Adrenal gland (tissue), 12 donors: ENCODE results near the gene FRG2B. TPM values are rescaled to one million over a fixed set of nuclear protein-coding genes. Genes with fewer than 3 reads are reported as not detected.
A peak's percentile ranks its signal among the peaks of the same experiment; 100 is the strongest.
"Not testable (repeated sequence)": the region's sequence is repeated elsewhere in the genome, so short reads cannot be mapped to it uniquely, and the experiment has no call there.

Source experiments
- DNase-seq, 7 donors: peaks; one replicate each; pipeline ENCODE4 v3.0.0-alpha.2; 2019 to 2020
- H3K27ac ChIP-seq, 5 donors: fragments of 200-600 bp; sonication (generic) in 4 of 5; 1 replicate in 3 of 5; 2 replicates in 2 of 5; pipeline versions ENCODE4 v1.5.1 to v1.8.0; 2016 to 2020; ENCODE audit warnings: mild to moderate bottlenecking in 1 of 5
- H3K27me3 ChIP-seq: fragments of 200-600 bp; 2 replicates; pipeline ENCODE4 v1.8.0; 2021
- H3K36me3 ChIP-seq, 2 donors: fragments of 200-600 bp; replicated peaks in 1 of 2; 1 replicate in 1 of 2; 2 replicates in 1 of 2; pipeline versions ENCODE4 v1.5.1 to v1.8.0; 2018 to 2022
- H3K4me1 ChIP-seq, 2 donors: fragments of 200-600 bp; replicated peaks in 1 of 2; 1 replicate in 1 of 2; 2 replicates in 1 of 2; pipeline versions ENCODE4 v1.5.1 to v1.8.0; 2018 to 2021
- H3K4me3 ChIP-seq, 4 donors: fragments of 200-600 bp; sonication (generic) in 3 of 4; one replicate each; pipeline ENCODE4 v1.5.1; 2016 to 2018
- H3K9me3 ChIP-seq, 3 donors: fragments of 200-600 bp; sonication (generic) in 1 of 3; replicated peaks in 1 of 3; 1 replicate in 2 of 3; 2 replicates in 1 of 3; pipeline versions ENCODE4 v1.5.1 to v1.8.0; 2016 to 2021
- CTCF ChIP-seq, 6 experiments: fragments of 450-650 bp in 4 of 6; fragments of 200-600 bp in 2 of 6; sonication (generic) in 1 of 6; IDR thresholded peaks; 1 replicate in 5 of 6; 2 replicates in 1 of 6; pipeline versions ENCODE4 v1.5.1 to v1.8.0; 2016 to 2021; ENCODE audit warnings: antibody characterized with exemption in 6 of 6, mild to moderate bottlenecking in 2 of 6, moderate library complexity in 1 of 6
- POLR2A ChIP-seq, 2 donors: fragments of 450-650 bp; IDR thresholded peaks; one replicate each; pipeline ENCODE4 v1.6.1; 2017; ENCODE audit warnings: antibody characterized with exemption in 2 of 2, mild to moderate bottlenecking in 2 of 2, moderate library complexity in 1 of 2
- WGBS, 4 donors: extraction: QIAGEN DNeasy Blood & Tissue Kit in 2 of 4; methylation state at CpG; one replicate each; pipeline versions ENCODE4 v1.1.5 to v1.1.7; 2013 to 2017; 5-methylcytosine and 5-hydroxymethylcytosine counted together
- intact Hi-C, 2 donors: fragments of 100-400 bp; cut with DNase I; formaldehyde crosslinking; loops; one replicate each; pipeline versions ENCODE4 v1.14.1 to v1.15.0; 2022 to 2023
- polyA plus RNA-seq, 3 donors: library from polyadenylated mRNA; stranded (reverse); fragments of 200-250 nt in 2 of 3; fragments of 350-450 nt in 1 of 3; fragmentation: Illumina TruSeq in 1 of 3; extraction: RNeasy Lipid Tissue Mini Kit (QIAGEN cat#74804) in 1 of 3; gene quantifications; one replicate each; pipeline ENCODE4 v1.2.3, GENCODE V29; 2013 to 2014
- total RNA-seq, 9 donors: library from RNA; depleted of rRNA in 4 of 9; stranded (reverse); fragments of >200 nt in 4 of 9; fragments of 120-200 nt in 1 of 9; fragmentation: NEBNext Ultra II Directional in 1 of 9; extraction: Animal tissue kit (Norgen Biotek cat#: 25700) in 1 of 9; gene quantifications; one replicate each; pipeline versions ENCODE4 v1.1.0 to v1.2.4, GENCODE V29; 2013 to 2023
- donor health status: healthy with polysubstance abuse.
- donor health status: Bipolar disorder and iron deficiency.
- donor health status: DM: yes; HTN: yes; CAD: no.
- donor health status: DM: no; HTN: no; CAD: no.
- donor health status: DM: no; HTN: no; CAD: no.
- donor health status: DM: yes; HTN: yes; CAD: no.

FRG2B gene
- total and polyA plus RNA-seq, 12 donors: not detected

- H3K27ac ChIP-seq: no peak overlapping the region
- TF ChIP-seq CTCF (IDR thresholded peaks at IDR 0.05) (no peak), POLR2A (IDR thresholded peaks at IDR 0.05) (no peak)
- no peak overlapping the region for H3K4me3 ChIP-seq
- H3K27me3 ChIP-seq: no peaks in the 10 kb centered on the region
- H3K9me3 ChIP-seq: no peaks in the 10 kb centered on the region
- 26 to 57% (median 43%) methylated on average over 4 of the region's 4 CpGs for WGBS, 4 donors
- intact Hi-C loops: no loop called here
- H3K36me3 ChIP-seq: no peaks in the 10 kb centered on the region
- no peaks in the 10 kb centered on the region for H3K4me1 ChIP-seq
- DNase-seq: no peak
These were observed 15.5 kb downstream of the FRG2B start for GRCh38 chr10:133611079-133611478.

- Histone ChIP-seq H3K27me3 (peaks cover 2% of the 10 kb centered on the region), H3K4me1 (no peaks in the 10 kb centered on the region), H3K9me3 (no peaks in the 10 kb centered on the region), H3K27ac (no peak overlapping the region), H3K36me3 (no peaks in the 10 kb centered on the region), H3K4me3 (no peak overlapping the region)
- DNase-seq: no peak
- 7 to 24% (median 8%) methylated on average over 3 of the region's 3 CpGs for WGBS, 4 donors
- TF ChIP-seq POLR2A (IDR thresholded peaks at IDR 0.05) (no peak), CTCF (IDR thresholded peaks at IDR 0.05) (peak in 4 of 6 experiments; percentile 28 to 57 (median 35))
- intact Hi-C loops: no loop called here
These were observed 17.7 kb downstream of the FRG2B start for GRCh38 chr10:133608855-133609254.

- H3K36me3 ChIP-seq, H3K27ac ChIP-seq, H3K27me3 ChIP-seq, DNase-seq, H3K4me3 ChIP-seq, intact Hi-C loops, H3K4me1 ChIP-seq, H3K9me3 ChIP-seq: not testable (repeated sequence)
- WGBS, 4 donors: 60 to 72% (median 64%) methylated on average over 2 of the region's 2 CpGs
These were observed 23.2 kb downstream of the FRG2B start for GRCh38 chr10:133603434-133603833.

GRCh38 chr10:133600657-133601056 lies 25.9 kb downstream of the FRG2B start:
- WGBS, 4 donors: 53 to 59% (median 56%) methylated on average over 3 of the region's 3 CpGs
- intact Hi-C loops: no loop called here
- TF ChIP-seq POLR2A (IDR thresholded peaks at IDR 0.05) (no peak), CTCF (IDR thresholded peaks at IDR 0.05) (no peak)
- no peak for DNase-seq
- Histone ChIP-seq H3K4me1 (no peaks in the 10 kb centered on the region), H3K27me3 (peaks cover 9% of the 10 kb centered on the region), H3K27ac (no peak overlapping the region), H3K36me3 (no peaks in the 10 kb centered on the region), H3K4me3 (no peak overlapping the region), H3K9me3 (no peaks in the 10 kb centered on the region)

- DNase-seq, H3K4me3 ChIP-seq, H3K27ac ChIP-seq, H3K4me1 ChIP-seq, intact Hi-C loops, H3K9me3 ChIP-seq, H3K27me3 ChIP-seq, H3K36me3 ChIP-seq: not testable (repeated sequence)
- WGBS, 4 donors: 58 to 63% (median 61%) methylated on average over 8 of the region's 8 CpGs
These were observed 26.7 kb downstream of the FRG2B start for GRCh38 chr10:133599869-133600268.
